Fibroblast of mammary gland (primary cell): ENCODE data around the gene ABHD17A.

Experiments
- DNase-seq: peaks from one replicate; pipeline ENCODE4 v3.0.0-alpha.2; 2010; ENCODE audit warnings: low read depth
- H3K4me3 ChIP-seq: 2 replicates; pipeline ENCODE4 v1.5.1; 2011; ENCODE audit warnings: low read depth, mild to moderate bottlenecking, low read length, moderate library complexity; ENCODE audit not compliant: control insufficient read depth
- CTCF ChIP-seq: conservative IDR thresholded peaks from 2 replicates; pipeline ENCODE4 v1.5.1; 2011; ENCODE audit warnings: low read depth, low read length, inconsistent platforms; ENCODE audit not compliant: control insufficient read depth, insufficient read depth

Gene ABHD17A

DNA sequence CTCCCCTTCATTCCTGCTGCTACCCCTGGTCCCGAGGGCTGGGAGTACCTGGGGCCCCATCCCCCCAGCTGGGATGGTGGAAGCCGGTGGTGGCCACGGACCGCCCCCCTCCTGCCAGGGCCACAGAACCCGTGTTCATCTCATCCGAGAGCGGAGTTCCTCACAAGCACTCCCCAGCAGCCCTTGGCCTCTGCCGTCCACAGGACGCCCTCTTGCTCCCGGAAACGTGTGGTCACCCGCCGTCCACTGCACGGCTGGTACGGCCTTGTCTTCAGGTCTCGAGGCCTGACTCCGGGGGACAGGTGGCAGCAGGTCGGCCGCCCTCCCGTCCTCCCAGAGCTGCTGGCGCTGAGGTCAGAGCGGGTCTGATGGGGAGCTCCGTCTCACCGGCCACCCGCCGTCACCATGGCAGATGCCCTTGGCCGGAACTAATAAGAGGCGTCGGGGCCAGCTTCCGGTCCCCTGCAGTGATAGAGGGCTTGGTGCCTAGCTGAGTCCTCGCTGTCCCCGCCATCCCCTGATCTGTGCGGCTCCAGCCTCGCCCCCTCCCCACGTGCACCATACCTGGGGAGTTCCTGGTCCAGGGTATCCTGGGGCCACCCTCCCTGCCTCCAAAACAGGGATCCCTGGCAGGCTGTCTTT lies 39.1 kb upstream of the ABHD17A start:
- DNase-seq: no peak
- TF ChIP-seq CTCF: no peak
- no peak overlapping the region for H3K4me3 ChIP-seq

- DNase-seq: no peak
Measured at GRCh38 chr19:1923319-1923718, 38.0 kb upstream of the ABHD17A start.

DNA sequence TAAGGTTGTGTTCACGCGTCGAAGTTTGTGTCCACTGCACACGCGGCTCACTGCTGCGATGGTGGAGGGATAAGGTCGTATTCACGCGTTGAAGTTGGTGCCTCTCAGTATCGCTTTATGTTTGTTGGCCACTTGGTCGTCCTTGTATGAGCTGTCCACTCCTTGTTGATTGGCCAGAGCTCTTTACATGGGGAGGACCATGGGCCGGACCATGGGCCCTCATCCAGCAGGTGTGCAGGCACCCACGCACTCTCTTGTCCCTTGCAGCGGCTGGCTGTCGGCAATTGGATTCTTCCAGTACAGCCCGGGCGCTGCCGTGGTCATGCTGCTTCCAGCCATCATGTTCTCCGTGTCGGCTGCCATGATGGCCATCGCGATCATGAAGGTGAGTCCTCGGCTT lies 37.5 kb upstream of the ABHD17A start:
- H3K4me3 ChIP-seq: no peak overlapping the region
- DNase-seq: no peak
- TF ChIP-seq CTCF: no peak

More at GRCh38 chr19:1923319-1923718, 38.0 kb upstream of the ABHD17A start:
- H3K4me3 ChIP-seq: no peak overlapping the region
- TF ChIP-seq CTCF: no peak

DNA sequence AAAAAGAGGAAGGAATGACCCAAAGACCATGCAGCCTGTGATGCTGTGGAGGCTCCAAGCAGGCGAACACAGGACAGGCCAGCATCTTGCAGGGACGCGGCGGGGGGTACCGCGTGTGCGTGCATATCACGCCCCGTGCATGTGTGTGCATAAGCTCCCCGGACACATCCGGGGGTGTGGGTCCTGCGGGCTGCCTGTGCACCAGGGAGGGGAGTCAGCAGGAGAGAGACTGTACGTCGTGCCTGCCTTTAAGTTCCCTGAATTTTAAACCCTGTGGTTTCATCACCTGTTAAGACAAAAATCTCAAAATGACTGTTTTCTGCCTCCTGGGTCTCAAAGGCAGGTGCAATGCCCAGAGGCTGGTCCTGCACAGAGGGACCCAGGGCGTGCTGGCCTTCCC lies 36.5 kb upstream of the ABHD17A start:
- H3K4me3 ChIP-seq: no peak overlapping the region
- DNase-seq: no peak
- TF ChIP-seq CTCF: no peak

DNA sequence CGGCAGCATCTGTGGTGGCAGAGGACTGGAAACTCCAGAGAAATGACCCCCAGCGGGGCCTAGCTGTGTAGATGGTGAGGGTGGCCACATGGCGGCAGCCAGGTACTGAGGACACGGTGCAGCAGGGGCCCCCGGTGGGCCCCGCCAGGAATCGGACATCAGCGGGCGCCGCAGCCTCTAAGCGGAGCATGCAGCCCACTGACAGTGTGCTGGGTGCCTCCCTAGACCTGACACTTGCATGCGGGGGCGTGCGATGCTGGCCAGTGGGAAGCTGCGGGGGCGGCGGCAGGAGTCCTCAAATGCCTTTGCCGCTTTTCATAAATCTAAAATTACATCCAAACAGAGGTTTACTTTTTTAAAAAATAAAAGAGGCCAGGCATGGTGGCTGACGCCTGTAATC lies 36.0 kb upstream of the ABHD17A start:
- DNase-seq: no peak
- no peak for TF ChIP-seq CTCF
- no peak overlapping the region for H3K4me3 ChIP-seq

DNA sequence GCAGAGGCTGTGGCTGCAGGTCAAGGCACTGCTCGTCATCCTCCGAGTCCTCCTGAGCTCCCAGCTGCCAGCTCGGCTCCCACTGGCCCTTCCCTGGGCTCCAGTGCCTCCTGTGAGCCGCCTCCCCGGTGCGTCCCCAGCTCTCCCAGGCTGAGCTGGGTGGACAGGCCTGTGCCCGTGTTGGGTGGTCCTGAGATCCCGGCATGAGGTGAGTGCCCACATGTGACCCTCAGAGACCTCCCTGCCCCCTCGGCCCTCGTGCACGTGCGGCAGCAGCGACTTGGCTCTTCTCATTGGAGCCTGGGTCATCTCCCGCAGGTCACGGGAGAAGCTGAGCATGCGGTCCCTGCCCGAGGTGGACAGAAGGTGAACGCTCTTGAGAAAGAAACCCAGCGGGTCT lies 35.3 kb upstream of the ABHD17A start:
- no peak overlapping the region for H3K4me3 ChIP-seq
- no peak for DNase-seq
- TF ChIP-seq CTCF: no peak

- DNase-seq: no peak
- no peak overlapping the region for H3K4me3 ChIP-seq
- no peak for TF ChIP-seq CTCF
Measured at GRCh38 chr19:1918975-1919374, 33.7 kb upstream of the ABHD17A start.
